OCI-LY3 (cell line): Measurements from ENCODE around the gene KRT5.

Experiments used
- H2AFZ ChIP-seq: fragments of 200-600, 300-600 bp; shearing (Covaris generic); 2 replicates; pipeline ENCODE4 v1.6.0; 2014; ENCODE audit warnings: antibody characterized with exemption, low read depth, low read length
- H3K27ac ChIP-seq: fragments of 200-600, 300-600 bp; sonication (generic); 2 replicates; pipeline ENCODE4 v1.5.1; 2014; ENCODE audit warnings: mild to moderate bottlenecking, low read length, moderate library complexity, mixed read lengths
- H3K27me3 ChIP-seq: fragments of 200-600, 300-600 bp; sonication (generic); 2 replicates; pipeline ENCODE4 v1.6.1; 2014; ENCODE audit warnings: low read depth, low read length, mixed read lengths
- H3K36me3 ChIP-seq: fragments of 200-600, 300-600 bp; sonication (generic); replicated peaks from 2 replicates; pipeline ENCODE3; 2014; ENCODE audit warnings: low read depth, low read length, mixed read lengths
- H3K4me1 ChIP-seq: fragments of 300-600, 200-600 bp; sonication (generic); 2 replicates; pipeline ENCODE4 v1.6.1; 2014; ENCODE audit warnings: low read length, mixed read lengths
- H3K4me2 ChIP-seq: fragments of 200-600, 300-600 bp; sonication (generic); 2 replicates; pipeline ENCODE4 v1.6.1; 2014; ENCODE audit warnings: low read length, mixed read lengths
- H3K4me3 ChIP-seq: fragments of 300-600, 200-600 bp; sonication (generic); 2 replicates; pipeline ENCODE4 v1.5.1; 2014; ENCODE audit warnings: antibody characterized with exemption, mild to moderate bottlenecking, low read length, moderate library complexity
- H3K79me2 ChIP-seq: fragments of 300-600, 200-600 bp; shearing (Covaris generic); 2 replicates; pipeline ENCODE4 v1.6.1; 2014; ENCODE audit warnings: mild to moderate bottlenecking, low read length, mixed read lengths
- H3K9ac ChIP-seq: fragments of 300-600, 200-600 bp; shearing (Covaris generic); 2 replicates; pipeline ENCODE4 v1.6.0; 2014; ENCODE audit warnings: mild to moderate bottlenecking, low read length, moderate library complexity
- H3K9me3 ChIP-seq: fragments of 200-600, 300-600 bp; shearing (Covaris generic); 2 replicates; pipeline ENCODE4 v1.6.1; 2014; ENCODE audit warnings: low read length, mixed read lengths; ENCODE audit not compliant: insufficient read depth
- H4K20me1 ChIP-seq: fragments of 200-600, 300-600 bp; sonication (generic); 2 replicates; pipeline ENCODE4 v1.6.1; 2016; ENCODE audit warnings: low read length, mixed read lengths; ENCODE audit not compliant: insufficient read depth
- EZH2phosphoT487 ChIP-seq: fragments of 200-600 bp; shearing (Covaris generic); IDR thresholded peaks from 2 replicates; pipeline ENCODE4 v1.6.1; 2018; ENCODE audit warnings: antibody characterized with exemption, mixed run types, low read depth
- TF ChIP-seq, protein P1 (sequence below): fragments of 200-600, 300-600 bp; sonication (generic); IDR thresholded peaks from 2 replicates; pipeline ENCODE4 v1.5.1; 2014; ENCODE audit warnings: antibody characterized with exemption, low read length, low read depth

The KRT5 gene

DNA sequence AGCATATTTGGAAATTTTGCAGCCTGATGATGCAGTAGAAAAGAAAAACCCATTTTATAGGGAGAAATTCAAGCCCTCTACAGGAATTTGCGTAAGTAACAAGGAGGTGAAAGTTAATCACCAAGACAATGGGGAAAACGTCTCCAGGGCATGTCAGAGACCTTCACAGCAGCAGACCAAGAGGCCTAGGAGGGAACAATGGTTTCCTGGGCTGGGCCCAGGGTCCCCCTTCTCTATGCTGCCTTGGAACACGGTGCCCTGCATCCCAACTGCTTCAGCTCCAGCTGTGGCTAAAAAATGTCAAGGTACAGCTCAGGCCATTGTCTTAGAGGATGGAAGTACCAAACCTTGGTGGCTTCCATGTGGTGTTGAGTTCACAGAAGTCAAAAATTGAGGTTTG lies 40.1 kb downstream of the KRT5 start:
- peaks cover 13% of the 10 kb centered on the region for H3K27me3 ChIP-seq

DNA sequence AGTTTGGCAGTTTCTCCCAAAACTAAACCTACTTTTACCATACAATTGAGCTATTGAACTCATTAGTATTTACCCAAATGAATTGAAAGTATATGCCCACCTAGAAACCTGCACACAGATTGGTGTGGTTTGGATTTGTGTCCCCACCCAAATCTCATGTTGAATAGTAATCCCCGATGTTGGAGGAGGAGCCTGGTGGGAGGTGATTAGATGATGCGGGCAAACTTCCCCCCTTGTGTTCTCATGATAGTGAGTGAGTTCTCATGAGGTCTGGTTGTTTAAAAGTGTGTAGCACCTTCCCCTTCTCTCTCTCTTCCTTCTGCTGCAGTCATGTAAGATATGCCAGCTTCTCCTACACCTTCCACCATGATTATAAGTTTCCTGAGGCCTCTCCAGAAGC lies 42.5 kb downstream of the KRT5 start:
- H3K9ac ChIP-seq = no peak overlapping the region
- H3K27ac ChIP-seq = no peak overlapping the region
- no peak overlapping the region for H2AFZ ChIP-seq
- TF ChIP-seq, protein P1, sequence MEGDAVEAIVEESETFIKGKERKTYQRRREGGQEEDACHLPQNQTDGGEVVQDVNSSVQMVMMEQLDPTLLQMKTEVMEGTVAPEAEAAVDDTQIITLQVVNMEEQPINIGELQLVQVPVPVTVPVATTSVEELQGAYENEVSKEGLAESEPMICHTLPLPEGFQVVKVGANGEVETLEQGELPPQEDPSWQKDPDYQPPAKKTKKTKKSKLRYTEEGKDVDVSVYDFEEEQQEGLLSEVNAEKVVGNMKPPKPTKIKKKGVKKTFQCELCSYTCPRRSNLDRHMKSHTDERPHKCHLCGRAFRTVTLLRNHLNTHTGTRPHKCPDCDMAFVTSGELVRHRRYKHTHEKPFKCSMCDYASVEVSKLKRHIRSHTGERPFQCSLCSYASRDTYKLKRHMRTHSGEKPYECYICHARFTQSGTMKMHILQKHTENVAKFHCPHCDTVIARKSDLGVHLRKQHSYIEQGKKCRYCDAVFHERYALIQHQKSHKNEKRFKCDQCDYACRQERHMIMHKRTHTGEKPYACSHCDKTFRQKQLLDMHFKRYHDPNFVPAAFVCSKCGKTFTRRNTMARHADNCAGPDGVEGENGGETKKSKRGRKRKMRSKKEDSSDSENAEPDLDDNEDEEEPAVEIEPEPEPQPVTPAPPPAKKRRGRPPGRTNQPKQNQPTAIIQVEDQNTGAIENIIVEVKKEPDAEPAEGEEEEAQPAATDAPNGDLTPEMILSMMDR = no peak
- TF ChIP-seq EZH2phosphoT487 = no peak
- H3K4me1 ChIP-seq = no peaks in the 10 kb centered on the region
- H3K4me2 ChIP-seq = no peak overlapping the region
- no peak overlapping the region for H3K4me3 ChIP-seq
- peaks cover 5% of the 10 kb centered on the region for H3K27me3 ChIP-seq
- H3K9me3 ChIP-seq = no peaks in the 10 kb centered on the region
- H3K79me2 ChIP-seq = no peaks in the 10 kb centered on the region
- H4K20me1 ChIP-seq = no peaks in the 10 kb centered on the region
- H3K36me3 ChIP-seq = no peaks in the 10 kb centered on the region

More for the DNA sequence above, 40.1 kb downstream of the KRT5 start:
- Histone ChIP-seq H3K4me3 (no peak overlapping the region), H4K20me1 (no peaks in the 10 kb centered on the region), H2AFZ (no peak overlapping the region), H3K4me2 (no peak overlapping the region), H3K9me3 (no peaks in the 10 kb centered on the region), H3K27ac (no peak overlapping the region), H3K4me1 (no peaks in the 10 kb centered on the region), H3K36me3 (no peaks in the 10 kb centered on the region), H3K79me2 (no peaks in the 10 kb centered on the region), H3K9ac (no peak overlapping the region)
- TF ChIP-seq, protein P1 = no peak
- TF ChIP-seq EZH2phosphoT487 = no peak

DNA sequence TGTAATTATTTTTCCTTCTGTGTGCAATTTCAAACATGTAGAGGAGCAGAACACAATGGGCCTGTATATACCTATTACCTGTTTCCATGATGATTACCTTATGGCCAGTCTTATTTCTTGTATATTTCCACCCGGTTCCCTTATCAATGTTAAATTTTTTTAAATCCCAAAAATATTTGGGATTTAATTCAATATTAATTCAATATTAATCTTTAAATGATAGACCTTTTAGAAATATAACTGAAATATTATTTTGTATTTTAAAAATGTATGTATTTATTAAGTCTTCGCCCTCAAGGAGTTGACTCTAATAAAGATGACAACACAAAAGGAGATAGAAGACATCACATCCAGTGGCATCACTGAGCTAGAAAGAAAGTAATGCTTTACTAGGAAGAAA lies 46.0 kb downstream of the KRT5 start:
- Histone ChIP-seq H3K4me2 (no peak overlapping the region), H3K36me3 (no peaks in the 10 kb centered on the region), H3K4me3 (no peak overlapping the region), H3K4me1 (no peaks in the 10 kb centered on the region), H3K9ac (no peak overlapping the region), H3K27ac (no peak overlapping the region), H4K20me1 (no peaks in the 10 kb centered on the region), H3K79me2 (no peaks in the 10 kb centered on the region), H3K27me3 (no peaks in the 10 kb centered on the region), H2AFZ (no peak overlapping the region), H3K9me3 (no peaks in the 10 kb centered on the region)
- no peak for TF ChIP-seq EZH2phosphoT487
- TF ChIP-seq, protein P1 = no peak

DNA sequence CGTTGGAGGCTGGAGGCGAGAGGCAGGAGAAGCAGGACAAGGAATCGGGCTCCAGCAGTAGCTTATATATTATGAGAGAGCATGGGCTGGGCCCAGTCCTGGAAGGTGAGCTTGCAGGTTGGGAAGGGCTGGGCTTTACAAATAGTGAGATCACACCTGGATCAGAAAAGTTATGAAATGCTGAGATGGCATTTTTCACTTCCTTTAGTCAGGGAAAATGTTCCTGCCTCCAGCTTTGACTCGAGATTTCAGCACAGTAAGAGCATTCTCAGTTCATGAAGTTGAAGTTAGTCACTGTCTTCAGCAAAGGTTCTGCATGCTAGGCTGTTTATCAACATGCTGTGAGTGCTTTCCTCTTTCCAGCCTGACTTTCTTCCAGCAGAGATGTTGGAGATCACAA lies 46.4 kb downstream of the KRT5 start, which contains the start of gene KRT6C:
Gene KRT6C (minus strand): TSS at position 38 of the 400 bp plus-strand sequence. CDS start 68 bp downstream, outside the sequence.
- Histone ChIP-seq H3K36me3 (no peaks in the 10 kb centered on the region), H3K9ac (no peak within 1 kb of the TSS), H3K9me3 (no peaks in the 10 kb centered on the region), H3K4me3 (no peak within 1 kb of the TSS), H2AFZ (no peak within 1 kb of the TSS), H3K27ac (no peak within 1 kb of the TSS), H3K4me1 (no peaks in the 10 kb centered on the region), H3K4me2 (no peak within 1 kb of the TSS), H3K79me2 (no peaks in the 10 kb centered on the region), H4K20me1 (no peaks in the 10 kb centered on the region), H3K27me3 (no peaks in the 10 kb centered on the region)
- no peak for TF ChIP-seq EZH2phosphoT487
- TF ChIP-seq, protein P1 = no peak
